Measurements from ENCODE around the gene DNAJB14.
"Not testable (repeated sequence)": the region's sequence is repeated elsewhere in the genome, so short reads cannot be mapped to it uniquely, and the experiment has no call there.

Gene DNAJB14

DNA sequence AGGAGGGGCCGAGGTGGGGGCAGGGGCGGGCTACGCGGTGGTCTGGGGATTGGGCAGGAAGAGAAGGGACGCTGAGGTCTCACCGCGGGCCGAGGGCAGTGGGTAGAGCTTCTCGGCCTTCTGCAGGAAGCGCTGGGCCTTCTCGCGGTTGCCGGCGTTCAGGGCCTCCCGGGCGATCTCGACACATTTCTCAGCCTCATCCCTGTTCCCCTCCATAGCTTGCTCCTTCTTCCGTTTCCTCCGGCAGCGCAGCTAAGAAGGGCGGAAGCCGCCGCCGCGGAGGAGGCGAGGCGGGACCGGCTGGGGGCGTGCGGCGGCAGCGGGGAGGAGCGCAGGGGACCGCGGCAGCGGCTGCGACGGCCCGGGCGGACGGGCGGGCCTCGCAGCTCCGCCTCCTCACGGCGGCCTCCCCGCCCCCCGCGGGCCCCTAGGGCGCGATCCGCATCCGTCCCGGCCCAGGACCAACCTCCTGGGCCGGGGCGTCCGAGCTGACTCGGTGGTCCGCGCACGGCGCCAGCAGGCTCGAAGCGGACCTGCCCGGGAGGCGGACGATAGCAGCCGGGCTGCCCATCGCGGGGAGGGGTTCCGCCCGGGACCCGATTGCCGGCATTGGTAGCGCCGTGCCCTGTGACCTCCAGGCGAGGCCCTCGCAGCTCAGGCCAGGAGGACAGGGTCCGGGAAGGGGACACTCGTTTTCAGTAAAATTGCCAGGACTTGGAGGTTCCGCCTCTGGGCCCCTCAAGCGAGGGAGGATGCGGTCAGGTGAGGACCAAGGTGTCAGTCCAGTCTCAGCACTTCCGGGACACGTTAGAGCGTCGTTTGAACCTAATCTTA is at the start of gene DNAJB14:
Gene DNAJB14, minus strand, starts transcription at position 263 of the 834 bp plus-strand sequence. Its CDS starts 47 bp downstream, at position 216.
- DNase-seq (ENCODE audit: low read depth in 2 of 2) = peak; percentile 44 to 68

DNA sequence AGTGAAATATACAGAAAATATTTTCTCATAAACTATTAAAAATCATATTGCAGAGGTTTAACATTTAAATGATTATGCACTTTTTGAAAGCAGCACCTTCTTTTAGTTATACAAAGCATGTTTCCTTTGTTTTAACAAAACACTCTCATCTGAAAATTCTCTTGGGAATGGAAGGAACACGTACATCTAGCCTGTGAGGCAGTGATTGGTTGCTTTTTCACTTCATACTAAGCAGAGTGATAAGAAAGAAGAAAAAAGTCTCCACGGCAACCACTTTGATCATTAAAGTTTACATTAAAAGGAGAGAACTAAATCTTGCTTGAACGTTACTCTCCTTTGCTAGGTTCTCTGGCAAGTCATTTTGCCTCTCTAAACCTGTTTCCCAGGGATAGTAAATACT is 45.3 kb upstream of the DNAJB14 start:
- no peak for DNase-seq (ENCODE audit: low read depth in 2 of 2)

DNA sequence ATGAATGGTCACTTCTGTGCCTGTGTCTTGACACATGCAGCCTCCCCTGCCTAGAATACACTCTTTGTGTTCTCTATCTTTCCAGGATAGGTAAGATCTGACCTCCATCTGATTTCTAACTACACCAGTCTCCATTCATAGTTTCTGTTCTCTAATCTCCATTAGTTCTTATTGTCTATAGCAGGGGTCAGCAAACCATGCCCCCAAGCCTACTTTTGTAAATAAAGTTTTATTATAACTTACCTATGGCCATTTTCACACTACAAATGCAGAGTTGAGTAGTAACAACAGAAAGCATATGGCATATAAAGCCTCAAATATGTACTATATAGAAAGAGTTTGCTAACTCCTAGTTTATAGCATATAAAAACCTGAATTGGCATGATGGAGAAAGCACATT is 41.3 kb upstream of the DNAJB14 start:
- no peak for DNase-seq (ENCODE audit: low read depth in 2 of 2)

DNA sequence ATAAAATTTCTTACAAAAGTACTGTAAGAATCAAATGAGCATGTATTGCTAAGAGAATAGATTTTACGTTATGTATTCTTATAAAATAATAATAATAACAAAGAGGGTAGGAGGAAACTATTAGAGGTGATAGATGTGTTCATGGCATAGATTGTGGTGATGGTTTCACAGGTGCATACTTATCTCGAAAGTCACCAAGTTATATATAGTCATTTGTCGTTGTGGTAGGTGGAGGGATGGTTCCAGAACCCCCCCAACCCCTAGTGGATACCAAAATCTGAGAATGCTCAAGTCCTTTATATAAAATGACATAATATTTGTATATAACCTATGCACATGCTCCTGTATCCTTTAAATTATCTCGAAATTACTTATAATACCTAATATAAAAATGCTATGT is 40.4 kb upstream of the DNAJB14 start:
- DNase-seq (ENCODE audit: low read depth in 2 of 2) = no peak

DNA sequence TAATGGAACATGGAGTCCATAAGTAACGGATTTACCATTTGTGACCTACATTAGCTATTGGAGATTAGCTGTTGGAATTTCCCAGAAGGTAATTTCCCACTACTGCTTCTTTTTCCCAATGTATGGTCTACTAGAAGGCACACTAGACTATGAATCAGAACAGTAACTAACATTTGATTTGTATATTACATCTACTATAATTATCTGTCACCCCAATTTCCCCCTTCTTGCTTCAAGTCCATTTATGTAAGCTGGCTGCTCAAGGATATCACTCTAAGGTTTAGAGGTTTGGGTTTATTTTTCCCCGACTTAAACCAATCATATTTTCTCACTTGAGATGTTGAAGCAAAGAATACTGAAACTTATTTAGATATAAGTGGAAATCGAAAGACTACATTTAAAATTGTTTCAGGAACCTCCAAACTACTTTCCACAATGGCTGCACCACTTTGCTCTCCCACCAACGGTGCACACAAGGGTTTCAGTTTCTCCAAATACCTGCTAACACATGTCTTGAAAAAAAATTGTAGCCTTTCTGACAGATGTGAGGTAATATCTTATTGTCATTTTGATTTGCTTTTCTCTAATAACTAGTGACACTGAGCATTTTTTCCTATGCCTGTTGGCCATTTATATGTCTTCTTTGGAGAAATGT is 37.0 kb upstream of the DNAJB14 start:
- no peak for DNase-seq (ENCODE audit: low read depth in 2 of 2)

DNA sequence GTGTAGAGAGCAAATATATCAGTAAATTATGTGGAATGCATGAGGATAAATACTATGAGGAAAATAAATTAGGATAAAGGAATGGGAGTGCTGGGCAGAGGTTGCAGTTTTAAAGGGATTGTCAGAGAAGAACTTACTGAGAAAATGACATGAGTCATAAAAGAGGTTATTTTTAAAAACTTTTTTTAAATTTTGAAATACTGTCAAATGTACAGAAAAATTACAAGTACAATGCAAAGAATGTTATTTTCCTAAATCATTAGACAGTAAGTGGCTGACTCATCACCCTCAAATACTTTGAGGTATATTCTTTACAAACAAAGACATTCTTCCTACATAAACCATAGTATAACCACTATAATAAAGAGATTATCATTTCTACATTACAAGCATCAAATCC is 33.5 kb upstream of the DNAJB14 start:
- no peak for DNase-seq (ENCODE audit: low read depth in 2 of 2)

DNA sequence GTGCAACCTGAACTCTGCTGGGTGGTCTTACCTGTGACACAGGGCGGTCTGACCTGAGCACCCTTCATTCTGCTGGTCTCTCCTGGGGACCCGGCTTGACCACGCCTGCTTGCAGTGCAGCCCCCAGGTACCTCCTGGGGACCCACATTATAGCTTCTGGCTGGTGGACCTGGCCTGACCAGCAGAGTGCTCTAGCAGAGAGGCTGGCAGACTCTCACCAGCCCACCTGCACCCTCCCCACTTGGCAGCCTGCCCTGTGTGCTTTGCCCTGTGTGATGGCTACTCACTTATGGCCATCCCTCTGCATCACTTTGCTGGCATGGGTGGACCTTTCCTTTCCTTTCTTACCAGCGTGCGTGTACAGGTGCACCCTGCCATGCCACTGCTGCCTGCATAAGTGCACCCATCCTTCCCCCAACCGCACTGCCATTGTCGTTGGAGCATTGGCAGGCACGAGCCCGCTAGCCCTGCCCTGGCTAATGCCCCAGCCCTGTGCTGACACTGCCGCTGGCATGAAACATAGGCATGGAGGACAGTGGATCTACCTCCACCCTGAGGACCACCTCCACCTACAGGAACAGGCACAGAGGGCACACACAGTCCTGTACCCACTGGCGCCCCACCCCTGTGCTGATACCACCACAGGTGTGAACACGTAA is 25.2 kb upstream of the DNAJB14 start:
- no peak for DNase-seq (ENCODE audit: low read depth in 2 of 2)

DNA sequence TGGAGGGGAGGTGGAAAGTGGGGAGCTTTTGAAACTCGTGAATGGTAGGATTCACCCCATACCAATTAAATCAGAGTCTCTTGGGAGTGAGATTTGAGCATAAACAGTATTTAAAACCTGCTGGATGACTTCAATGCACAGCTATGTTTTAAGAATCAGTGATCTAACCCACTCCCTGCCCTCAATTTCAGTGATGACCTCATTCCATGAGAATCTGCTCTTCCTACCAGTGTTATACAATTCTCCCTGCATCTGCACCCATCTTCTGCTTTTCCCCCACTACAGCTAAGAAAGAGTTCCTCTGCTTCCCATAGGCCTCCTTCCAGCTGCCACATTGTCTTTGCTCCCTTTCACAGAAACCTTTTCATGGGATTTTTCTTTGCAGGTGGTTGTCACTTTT is 21.9 kb upstream of the DNAJB14 start:
- no peak for DNase-seq (ENCODE audit: low read depth in 2 of 2)

DNA sequence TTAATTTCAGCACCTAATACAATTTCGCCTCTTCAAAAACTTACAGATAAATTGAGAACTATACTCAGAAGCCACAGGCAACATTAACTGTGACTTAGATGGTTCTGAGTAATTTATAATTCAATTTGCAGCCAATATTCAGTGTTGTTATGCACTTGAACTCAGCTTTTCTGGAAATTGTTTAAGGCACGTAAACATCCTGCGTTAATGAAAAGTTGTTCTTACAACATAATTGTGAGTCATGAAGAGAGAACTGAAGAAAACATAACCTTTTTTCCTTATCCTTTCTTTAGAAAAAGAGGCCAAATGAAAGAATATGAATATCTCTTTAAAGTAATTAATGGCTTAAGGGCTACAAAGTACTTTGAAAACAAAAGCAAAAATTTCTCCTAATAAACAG is 20.3 kb upstream of the DNAJB14 start:
- no peak for DNase-seq (ENCODE audit: low read depth in 2 of 2)

DNA sequence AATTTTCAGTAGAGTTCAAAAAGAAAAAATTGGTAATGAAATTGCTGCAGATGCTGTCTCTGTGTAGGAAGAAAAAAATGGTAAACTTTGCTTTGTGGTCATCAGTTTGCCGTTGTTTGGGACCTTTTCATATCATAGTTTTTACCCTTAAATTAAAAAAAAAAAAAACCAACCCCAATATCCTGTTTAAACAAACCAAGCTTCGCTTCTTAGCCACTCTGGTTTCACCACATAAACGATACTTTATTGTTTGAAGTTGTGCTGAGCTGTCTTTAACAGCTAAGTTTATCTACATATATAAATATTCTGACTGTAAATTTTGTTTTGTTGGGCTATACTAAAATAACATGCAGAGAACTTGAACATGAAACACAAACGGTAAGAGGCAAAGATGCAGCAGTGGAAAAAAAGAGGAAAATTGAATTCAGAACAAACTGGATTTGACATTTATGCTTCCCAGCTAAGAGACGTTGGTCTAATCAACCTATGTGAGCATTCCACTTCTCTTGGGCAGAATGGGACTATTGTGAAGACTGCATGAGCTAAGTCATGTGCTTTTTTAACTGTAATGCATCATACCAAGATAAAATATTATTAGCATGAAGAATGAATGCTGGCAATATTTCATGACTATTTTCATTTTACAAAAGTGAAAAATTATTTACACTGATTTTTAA is 19.4 kb upstream of the DNAJB14 start:
- DNase-seq (ENCODE audit: low read depth in 2 of 2) = no peak

DNA sequence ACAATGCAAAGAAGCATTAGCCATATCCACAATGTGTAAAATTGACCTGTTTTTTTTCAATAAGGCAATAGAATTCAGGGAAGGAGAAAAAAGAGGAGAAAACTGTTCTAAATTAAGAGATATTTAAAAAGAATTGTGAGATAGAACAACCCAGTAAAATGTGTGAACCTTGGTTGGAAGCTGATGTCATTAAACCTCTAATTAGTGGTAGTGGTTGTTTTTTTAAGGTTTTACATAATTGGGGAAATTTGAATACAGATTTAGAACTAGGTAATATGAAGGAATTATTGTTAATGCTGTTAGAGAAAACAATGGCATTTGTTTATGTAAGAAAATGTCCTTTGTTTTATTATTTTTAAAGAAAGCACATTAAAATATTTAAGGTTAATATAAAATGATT is 18.8 kb upstream of the DNAJB14 start:
- no peak for DNase-seq (ENCODE audit: low read depth in 2 of 2)

DNA sequence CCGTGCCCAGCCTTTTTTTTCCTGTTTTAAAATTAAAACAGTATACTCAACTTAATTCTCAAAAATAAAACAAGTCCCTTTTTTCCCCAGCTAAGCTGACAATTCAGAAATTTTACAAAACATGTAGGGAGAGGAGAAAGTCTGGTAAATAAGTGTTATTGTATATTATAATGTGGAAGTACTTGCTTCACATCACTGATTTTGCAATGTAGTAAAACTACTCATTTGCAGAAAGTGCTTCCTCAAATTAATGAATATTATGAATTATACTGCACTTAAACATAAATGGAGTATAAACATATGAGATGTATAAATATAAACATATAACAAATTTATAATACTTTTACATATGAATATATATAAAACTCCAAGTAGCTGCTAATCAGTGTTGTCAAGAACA is 15.3 kb upstream of the DNAJB14 start:
- no peak for DNase-seq (ENCODE audit: low read depth in 2 of 2)

DNA sequence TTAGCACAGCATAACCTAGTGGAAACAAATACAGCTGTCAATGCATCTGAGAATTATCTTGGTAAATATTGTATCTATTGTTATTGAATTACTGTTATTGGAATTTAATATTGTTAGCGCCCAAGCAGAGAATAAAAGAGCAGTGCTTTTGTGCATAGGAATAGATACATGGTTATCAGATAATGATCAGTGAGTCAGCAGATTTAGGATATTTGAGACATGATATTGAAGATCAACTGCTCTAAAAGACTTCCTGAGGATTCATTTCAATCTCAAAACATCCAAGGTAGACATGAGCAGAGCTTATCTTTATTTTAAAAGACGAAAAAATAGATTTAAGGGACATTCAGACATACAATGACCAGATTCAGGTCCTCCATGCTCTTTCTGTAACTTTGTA is 14.2 kb upstream of the DNAJB14 start:
- DNase-seq (ENCODE audit: low read depth in 2 of 2) = no peak

DNA sequence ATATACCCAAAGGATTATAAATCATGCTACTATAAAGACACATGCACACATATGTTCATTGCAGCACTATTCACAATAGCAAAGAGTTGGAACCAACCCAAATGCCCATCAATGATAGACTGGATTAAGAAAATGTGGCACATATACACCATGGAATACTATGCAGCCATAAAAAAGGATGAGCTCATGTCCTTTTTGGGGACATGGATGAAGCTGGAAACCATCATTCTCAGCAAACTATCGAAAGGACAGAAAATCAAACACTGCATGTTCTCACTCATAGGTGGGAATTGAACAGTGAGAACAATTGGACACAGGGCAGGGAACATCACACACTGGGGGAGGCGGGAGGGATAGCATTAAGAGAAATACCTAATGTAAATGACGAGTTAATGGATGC is 11.8 kb upstream of the DNAJB14 start:
- DNase-seq (ENCODE audit: low read depth in 2 of 2) = not testable (repeated sequence)

DNA sequence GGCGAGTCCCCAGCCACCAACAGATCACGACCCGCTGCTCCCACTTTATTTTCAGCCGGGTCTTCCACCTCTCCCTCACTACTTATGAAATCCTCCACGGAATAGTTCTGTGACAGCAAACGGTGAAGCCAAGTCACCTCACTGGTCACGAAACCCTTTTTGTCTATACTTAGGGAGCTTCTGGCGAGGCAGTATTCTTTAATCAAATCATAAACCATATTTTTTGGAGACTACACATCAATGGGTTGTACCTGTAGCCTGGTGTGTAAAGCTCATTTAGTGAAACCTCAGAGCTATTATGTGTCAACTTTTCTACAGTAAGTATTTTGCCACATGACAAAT is 4.5 kb upstream of the DNAJB14 start:
- DNase-seq (ENCODE audit: low read depth in 2 of 2) = no peak

DNA sequence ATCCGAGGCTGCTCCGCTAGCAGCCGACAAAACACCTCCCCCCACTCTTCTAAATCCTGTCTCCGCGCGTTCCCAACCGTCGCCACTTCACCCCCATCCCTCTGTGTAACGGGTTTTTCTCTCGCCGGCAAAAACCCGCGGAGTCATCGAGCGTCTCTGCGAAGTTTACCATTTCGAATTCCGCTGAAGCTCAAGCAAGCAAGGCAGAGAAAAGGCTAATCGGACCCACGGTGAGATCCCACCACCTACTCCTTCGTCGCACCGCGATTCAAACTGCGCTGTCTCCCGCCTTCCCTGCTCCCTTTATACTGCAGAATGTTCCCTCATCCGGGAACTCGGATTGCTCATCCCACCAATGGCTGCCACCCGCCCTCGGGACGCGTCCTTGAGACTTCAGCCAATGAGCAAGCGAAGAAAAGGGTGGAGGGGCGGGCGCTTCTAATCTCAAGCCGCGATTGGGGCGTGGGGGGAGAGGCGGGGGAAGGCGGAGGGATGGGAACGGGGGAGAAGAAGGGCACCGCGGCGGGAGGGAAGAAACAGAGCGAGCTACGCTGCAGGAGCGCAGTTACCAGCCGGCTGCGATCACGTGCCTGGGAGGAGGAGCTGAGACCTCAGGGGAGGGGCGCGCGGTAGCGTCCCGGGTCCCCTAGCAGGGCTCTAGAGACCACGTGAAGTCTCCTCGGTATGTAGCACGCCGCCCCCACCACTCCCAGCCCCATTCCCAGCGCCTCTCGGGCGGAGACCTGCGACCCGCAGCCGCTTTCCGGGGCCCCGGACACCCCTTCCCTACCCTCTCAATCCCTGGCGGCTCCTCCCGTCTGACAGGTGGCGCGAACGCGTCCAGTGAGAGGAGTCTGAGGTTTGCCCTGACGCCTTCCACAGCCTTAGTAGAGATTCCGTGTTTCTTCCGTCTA is 3.8 kb upstream of the DNAJB14 start, which contains the start of gene H2AZ1:
Gene H2AZ1, minus strand, starts transcription at position 277 of the 914 bp plus-strand sequence. Its CDS starts 105 bp downstream, at position 172.
- DNase-seq (ENCODE audit: low read depth in 2 of 2) = peak; percentile 95 to 97

DNA sequence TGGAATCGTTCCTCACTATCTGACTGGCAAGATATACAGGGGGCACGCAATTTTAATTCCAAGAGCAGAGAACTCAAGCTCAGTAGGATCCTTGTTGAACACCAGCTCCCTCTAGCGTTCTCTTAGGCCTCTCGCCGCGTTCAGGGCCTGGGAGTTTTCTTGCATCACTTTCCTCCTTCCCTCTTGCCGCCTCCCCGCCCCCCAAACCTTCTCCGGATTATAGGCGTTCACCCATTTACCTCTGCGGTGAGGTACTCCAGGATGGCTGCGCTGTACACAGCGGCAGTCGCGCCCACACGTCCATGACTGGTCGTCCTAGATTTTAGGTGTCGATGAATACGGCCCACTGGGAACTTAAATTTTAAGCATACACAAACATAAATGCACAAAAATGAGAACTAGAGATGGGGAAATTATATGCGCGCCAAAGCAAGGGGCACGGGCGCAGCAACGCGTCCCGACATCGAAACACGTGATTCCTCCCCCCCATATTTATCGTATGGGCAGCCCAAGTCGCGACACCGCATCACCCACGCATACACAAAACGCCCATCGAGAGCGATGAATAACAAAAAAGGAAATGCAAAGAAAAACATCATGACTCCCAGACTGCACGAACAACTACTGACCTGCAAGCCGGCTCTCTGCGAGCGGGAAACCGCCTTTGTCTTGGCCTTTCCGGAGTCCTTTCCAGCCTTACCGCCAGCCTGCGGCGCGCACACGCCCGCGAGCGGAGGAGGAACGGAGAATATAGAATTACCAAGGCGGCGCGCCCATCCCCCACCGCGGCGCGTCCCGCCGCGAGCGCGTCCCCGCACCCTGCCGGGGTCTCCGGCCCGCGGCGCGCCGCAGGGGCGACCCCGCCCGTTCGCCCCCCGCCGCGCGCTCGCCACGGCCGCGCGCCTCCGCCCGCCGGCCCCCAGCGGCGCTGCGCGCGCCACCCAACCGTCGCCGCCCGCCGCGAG is 2.9 kb upstream of the DNAJB14 start:
- DNase-seq (ENCODE audit: low read depth in 2 of 2) = peak; percentile 67 to 85

DNA sequence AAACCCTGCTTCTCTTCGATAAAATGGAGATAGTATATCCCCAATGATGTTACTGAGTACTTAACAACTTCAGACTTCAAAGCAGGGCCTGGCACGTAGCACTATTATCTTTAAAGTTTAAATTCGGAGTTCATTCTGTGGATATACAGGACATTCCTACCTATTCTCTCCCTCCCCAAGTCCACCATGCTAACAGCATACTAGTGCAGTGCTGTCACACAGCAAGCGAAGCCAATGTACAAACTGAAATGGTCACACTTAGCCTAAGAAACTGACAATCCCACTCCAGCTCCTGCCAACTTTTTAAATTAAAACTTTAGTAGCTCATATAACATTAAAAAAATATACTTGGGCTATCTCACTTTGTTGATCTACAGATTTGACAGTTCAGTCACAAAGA is 1.2 kb upstream of the DNAJB14 start:
- no peak for DNase-seq (ENCODE audit: low read depth in 2 of 2)

DNA sequence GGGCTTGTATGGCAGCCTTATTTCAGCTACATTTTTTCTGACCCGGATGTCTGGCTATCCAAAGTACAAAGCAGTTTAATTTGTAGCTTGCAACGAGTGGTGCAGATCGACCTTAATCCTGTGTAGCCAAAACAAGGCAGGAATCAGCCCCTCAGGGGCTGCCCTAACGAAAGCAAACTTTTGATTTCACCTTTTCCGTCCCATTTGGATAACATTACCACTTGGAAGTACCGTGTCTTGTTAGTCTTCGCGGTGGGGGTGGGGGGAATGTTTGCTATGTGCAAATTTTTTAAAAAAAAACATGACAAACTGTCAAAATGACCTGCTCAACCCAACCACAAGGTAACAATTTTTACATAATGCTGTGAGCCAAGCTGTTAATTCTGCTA is 766 bp upstream of the DNAJB14 start:
- no peak for DNase-seq (ENCODE audit: low read depth in 2 of 2)

Data from stimulated activated CD8-positive, alpha-beta memory T cell treated with anti-CD3 and anti-CD28 coated beads, Interleukin-15, amount 100 ng/mL, for 4 hours (primary cell).